Stimulated activated CD8-positive, alpha-beta memory T cell treated with anti-CD3 and anti-CD28 coated beads, Interleukin-12 subunit alpha, Interleukin-12 subunit beta, amount 100 ng/mL, for 24 hours (primary cell): ENCODE measurements around the gene APP.

Source experiments
- DNase-seq: peaks from one replicate; pipeline ENCODE4 v3.0.0-alpha.2; 2020; ENCODE audit errors: extremely low read depth

APP gene

DNA sequence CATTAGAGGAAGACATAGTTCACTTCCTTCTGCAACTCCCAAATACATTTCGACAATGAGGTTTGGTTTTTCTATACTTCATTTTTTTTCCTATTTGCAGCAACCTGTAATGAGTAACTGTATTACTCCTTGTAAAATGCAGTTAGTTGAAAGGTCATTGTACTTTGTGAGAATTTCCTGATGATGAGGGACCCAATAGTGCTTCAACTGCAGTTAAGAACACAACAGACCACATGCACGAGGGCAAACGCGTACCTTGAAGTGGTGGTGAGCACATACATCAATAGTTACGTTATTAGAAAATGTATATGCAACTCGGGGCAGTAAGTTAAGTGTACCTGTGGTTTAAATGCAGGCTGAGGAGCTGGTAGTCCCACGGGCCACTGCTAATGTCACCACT lies 264.0 kb downstream of the APP start:
- no peak for DNase-seq

DNA sequence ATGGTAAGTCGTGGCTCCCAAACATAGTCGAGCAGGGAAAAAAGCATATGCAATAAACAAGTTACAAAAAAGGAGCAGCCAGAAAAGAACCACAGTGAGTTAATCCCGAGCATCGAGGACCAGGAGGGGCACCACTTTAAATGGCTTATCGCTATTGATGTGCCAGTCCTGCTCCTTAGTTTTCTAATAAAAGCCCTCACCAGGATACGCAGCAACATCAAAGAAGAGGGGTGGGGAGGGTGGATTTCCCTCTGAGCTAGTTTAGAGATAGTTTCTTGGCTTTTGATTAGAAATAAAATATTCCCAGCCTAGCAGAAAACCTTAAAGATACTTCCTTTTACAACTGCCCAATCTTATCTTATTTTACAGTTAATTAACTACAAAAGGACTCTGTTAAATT lies 265.4 kb downstream of the APP start:
- no peak for DNase-seq

DNA sequence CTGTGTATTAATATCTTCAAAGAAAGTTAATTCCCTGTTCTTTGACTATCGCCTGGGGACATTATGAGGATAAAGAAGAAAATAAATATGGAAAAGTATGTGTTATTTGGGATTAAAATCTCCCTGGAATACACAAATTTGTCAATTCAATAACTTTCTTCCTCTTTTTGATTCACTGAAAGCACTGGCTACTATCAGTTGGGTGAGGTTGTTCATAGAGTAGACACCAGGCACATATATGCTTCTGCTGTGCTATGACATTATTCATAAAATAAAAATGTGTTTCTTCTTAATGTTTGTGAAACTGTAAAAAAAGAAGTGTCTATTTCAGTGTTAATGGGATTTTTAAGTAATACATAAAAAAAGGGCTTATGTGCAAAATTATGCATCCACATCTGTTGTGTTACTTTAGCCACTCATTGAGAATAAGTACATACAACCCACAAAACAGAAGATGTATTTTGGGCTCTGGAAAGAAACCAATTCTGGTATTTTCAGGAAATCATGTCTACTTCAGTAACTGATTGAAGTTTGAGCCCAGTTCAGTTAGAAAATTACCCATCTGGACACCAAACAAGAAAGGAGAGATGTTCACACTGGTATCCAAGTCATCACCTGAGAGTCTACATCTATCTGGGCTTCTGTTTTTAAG lies 266.4 kb downstream of the APP start:
- DNase-seq, result no peak

DNA sequence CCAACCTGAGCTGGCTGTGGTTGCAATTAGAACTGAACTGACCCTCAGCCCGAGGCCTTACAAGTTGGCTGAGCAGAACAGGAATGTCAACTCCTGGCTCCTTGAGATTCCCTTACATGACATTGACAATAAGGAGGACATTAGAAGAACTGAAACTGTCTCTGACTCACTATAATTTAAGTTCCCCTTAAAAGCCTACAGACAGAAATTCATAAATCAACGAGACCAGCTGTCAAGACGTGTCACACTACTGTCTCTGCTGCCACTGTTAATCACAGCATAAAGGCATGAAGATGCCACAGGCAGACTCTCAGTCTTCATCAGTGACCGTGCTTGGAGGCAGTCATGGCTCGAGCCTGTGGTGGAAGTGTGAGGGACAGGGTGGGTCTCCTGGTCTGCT lies 267.0 kb downstream of the APP start:
- no peak for DNase-seq

DNA sequence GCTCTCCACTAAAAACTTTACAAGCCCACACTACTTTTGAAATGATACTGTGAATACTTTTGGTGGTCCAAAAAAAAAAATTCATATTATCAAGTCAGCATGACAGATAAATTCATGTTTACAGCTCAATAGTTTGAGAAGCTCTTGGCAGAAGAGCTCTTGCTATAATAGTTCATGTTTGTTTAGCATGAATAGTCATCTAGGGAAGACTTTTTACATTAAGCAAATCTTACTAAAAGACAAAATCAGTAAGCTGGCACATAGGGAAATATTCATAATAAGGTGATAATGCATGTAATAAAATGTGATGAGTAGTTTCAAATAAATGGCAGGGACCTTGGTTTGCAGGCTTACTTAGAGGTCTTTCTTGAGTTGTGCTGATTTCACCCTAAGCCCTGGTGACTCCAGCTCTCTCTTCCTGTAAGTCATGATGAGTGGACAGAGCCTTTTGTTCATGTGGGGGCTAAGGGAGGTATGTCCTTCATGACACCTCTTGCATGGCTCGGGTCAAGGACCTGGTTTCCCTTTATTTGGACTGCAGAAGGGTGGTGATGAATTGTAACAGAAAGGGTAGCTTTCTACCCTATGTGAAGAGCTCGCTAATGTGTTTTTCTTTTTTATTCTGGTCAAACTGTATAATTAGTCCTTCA lies 269.1 kb downstream of the APP start:
- no peak for DNase-seq

DNA sequence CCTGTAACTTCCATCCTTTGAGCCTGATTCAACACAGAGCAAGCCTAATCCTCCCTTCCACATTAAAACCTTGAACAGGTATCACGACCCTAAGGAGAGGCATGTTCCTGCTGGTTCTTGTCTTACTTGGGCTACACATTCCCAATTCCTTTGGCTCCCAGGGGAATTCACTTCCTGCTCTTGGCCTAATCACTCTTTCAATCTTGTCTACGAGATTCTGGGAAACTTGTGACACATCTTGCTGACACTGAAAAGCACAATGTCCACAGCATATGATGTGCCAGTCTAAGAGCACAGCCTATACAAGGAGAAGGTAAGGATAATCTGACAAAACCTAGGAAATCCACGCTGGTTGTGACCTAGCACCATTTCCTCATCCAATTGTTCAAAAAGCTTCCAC lies 271.9 kb downstream of the APP start:
- no peak for DNase-seq

DNA sequence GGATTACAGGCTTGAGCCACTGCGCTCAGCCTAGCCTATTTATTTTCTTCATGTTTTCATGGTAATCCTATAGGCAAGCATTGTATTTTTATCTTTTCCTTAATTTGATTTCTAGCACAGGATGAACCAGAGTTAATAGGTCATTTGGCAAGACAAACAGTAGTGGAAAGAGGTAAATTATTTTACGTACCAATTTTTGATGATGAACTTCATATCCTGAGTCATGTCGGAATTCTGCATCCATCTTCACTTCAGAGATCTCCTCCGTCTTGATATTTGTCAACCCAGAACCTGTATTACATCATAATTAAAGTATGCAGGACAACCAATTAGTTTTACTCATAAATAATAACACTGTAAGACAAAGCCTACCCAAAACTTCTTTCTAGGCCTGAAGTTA lies 273.2 kb downstream of the APP start:
- no peak for DNase-seq

DNA sequence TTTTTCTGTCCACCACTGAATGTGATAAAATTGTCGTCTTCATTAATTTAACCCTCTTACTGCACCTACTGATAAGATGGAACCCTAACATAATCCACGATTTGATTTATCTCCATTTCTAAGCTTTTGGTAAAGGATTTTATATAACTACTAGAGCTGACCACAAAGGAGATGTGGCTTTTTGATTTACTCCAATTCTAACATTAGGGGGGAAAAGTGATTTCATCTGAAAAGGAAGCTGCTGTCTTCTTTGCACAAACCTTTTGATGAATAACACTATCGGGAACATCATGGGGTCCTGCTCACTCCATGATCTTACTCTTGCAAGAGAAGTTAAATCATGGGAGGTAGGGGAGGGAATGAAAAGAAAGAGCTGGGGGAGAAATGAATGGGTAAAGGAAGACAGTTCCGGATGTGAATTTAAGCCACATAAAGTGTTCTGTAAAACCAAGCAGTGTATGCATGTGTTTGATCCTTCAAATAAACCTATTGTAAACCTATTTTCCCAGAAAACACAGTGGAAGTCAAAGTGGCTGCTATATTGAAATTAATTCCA lies 274.0 kb downstream of the APP start:
- no peak for DNase-seq

DNA sequence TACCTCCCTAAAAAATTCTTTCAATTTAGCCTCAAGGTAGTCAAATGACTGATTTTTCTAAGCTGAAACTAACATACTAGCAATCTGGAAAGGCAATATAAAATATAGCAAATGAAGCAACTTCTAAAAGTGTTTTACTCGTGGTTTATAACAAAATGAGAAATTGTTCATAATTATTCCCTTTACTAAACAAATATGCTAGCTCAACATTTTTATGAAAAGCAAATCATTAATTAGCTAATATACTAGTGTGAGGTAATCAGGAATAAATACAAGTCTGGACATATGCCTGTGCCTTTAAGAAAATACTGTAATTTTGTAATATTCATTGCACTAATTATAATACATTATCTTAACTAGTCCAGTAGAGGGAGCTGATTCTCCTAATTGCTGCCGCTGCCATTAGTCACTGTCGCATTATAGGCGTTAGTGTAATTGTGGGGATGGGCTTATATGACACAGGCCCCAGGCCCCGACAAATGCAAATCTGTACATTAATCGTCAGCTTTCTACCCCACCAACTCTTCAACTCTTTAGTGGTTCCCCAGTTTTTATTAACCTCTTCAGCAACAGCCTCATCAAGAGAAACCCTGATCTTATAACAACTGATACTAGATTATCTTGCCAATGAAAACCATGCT lies 274.9 kb downstream of the APP start:
- DNase-seq, result no peak

DNA sequence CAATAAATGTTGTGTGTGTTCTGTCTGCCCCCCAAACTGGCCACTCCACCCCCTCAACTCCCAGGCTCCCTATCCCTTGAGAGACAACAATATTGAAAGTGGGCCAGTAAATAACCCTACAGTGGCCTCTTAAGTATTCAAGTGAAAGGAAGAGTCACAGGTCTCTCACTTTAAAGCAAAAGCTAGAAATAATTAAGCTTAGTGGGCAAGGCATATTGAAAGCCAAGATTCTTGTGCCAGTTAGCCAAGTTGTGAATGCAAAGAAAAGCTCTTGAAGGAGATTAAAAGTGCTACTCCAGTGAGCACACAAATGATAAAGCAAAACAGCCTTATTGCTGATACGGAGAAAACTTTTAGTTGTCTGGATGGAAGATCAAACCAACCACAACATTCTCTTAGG lies 277.4 kb downstream of the APP start:
- DNase-seq, result no peak

DNA sequence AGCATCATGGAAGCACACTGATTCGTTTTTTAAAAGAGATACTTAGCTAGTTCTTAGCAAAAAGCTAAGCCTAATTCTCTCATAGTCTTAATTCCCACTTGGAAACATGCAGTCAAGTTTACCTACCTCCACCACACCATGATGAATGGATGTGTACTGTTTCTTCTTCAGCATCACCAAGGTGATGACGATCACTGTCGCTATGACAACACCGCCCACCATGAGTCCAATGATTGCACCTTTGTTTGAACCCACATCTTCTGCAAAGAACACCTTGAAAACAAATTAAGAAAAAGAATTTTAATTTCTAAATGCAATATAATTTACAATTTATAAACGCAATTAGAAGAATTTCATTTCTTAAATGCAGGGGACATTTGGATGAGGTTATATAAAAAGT lies 279.0 kb downstream of the APP start:
- no peak for DNase-seq

DNA sequence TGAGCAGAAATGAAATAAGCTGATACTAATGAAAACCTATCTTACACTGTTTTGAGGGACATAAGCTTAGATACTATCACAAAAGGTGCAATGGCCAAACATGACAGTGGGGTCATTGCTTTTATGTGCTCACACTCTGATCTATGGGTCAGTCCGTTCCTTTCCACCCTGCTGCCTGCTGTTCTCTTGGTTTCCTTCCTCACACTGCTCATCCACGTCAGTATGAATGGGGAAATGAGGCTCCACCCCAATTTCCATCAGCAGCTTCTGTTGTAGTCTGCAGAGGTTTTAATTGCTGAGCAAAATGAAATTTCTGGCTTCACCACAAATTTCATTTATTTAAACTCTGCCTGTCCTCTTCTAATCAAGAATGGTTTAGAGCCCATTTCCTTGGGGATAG lies 280.6 kb downstream of the APP start:
- no peak for DNase-seq

DNA sequence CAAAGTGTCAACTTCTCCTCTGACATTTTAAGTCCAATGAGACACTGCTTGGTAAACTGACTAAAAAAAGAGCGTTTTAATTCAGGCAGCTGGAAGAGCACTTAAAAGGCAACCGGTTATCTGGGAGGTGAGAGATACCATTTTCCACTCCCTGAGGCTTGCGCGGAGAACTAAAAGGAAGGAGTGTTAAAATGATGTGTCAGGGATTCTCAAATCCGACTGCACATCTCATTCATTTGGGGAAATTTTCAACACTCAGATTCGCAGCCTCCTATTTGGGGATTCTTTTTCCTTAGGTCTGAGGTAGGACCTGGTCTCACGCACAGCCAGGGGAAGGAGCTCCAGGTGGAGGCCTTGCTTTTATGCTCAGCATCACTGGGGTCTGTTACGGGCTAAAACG lies 281.9 kb downstream of the APP start:
- DNase-seq, result no peak

DNA sequence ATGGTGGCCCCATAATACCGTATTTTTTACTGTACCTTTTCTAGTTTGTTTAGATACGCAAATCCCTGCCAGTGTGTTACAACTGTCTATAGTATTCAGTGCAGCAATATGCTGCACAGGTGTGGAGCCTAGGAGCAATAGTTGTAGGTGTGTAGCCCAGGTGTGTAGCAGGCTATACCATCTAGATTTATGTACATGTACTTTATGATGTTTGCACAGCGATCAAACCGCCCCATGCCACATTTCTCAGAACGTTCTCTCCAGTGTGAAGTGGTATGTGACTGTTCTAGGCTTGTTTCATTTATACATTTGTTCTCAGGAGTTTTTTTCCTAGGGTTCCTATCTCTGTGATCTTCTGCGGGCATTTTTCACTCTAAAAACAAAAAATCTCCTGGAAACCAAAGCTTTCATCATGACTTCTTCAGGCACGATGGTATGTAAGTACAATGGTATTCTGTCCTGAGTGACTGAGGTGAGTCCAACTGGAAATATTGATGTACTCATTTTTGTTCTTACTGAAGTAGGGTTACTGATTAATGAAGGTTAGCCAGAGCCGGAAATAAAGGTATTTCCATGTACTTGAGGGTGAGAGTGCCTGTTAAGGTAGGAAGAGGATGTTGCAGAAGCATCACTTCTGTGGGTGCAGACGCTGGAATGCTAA lies 282.8 kb downstream of the APP start:
- DNase-seq, result no peak

DNA sequence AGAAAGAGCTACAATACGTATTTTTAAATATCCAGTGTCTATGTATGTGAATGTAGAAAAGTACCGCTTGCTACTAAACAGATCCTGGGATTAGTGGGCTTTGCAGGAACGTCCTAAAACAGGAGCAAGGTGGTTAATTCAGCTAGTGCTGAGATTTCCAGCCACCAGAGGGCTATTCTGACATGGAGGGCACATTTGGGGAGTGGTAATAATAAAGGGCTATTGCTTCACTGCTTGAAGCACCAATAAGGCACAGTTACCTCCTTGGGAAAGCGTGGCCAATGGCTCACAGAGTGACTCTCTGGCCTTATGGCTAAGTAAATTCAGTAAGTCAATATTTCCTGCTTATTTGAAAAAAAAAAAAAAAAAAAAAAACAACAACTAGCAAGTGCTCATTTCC lies 283.4 kb downstream of the APP start:
- DNase-seq, result no peak

DNA sequence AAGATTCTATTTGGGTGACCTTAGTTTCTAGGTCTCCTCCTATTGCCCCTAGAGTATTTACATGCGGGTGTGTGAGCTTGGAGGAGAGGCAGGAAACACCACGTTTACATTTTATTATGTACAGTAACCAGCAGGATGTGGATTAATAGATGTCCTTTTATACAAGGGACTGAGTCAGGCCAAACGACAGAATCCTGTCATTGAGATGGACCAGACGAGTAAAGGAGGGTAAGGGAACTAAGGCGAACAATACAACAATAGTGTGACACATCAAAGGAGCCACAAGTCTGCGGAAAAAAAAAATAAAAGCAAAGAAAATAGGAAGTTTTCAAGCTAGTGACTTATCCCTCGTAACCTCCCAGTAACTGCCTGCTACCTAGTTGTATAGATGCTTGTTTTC lies 284.7 kb downstream of the APP start:
- DNase-seq, result no peak

DNA sequence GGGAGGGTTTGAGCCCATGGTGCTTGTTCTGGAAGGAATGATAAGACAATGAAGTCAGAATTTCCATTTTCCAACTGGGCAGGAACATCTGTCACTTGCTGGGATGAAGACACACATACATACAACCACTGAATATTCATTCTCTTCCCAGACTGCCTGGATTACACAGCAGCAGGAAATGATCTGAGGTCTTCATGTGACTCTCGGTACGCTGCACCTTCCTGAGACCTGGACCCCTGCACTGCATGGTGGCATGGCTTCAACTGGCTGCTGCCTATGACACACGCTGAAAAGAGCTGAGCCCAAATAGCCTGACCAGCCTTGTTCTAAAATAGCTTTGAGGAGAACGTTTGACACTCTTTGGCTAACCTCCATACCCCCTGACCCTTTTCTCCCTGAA lies 285.2 kb downstream of the APP start:
- no peak for DNase-seq

DNA sequence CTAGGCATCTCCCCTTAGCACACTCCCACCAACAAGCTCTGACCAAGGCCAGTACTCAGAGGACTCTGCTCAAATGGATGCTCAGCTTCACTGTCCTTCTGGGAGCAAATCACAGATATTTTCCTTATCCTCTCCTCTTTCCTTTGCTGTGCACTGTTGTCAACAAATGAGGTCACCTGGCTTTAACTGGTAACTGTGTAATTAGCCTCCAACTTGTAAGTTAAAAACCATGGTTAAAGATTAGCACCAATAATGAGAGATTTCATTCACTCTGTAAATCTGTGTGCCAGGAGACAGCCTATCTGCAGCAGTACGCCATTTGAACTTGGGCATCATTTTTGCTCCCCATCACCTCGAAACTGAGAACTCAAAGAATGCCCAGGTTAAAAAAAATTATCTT lies 286.3 kb downstream of the APP start:
- DNase-seq, result no peak

DNA sequence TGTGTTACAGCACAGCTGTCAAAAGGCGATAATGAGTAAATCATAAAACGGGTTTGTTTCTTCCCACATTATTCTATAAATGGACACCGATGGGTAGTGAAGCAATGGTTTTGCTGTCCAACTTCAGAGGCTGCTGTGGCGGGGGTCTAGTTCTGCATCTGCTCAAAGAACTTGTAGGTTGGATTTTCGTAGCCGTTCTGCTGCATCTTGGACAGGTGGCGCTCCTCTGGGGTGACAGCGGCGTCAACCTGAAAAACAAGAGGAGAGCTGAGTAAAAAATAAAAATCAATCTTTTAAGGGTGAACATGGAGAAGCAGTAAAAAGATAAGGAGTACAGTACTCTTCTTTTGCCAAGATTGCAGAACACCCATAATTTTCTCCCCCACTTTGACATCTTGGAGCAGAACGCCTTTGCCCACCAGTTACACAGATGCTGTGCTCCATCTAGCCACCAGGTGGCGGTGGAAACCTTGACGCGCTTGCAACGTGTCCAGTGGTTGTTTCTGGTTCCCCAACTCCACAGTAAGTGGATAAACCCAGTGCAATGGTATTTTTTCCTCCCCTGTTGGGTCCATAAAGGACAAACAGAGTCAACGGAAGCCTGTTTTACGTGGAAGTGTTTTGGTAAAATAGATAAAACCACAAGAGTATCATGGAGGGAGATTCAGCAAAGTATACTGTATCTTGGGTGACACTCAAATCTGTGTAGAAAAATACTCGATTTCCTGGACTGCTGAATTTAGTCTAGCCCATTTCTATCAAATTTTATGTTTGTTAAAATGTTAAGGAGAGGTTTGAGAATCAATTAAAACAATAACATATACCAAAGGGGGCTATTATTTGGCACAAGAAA lies 288.8 kb downstream of the APP start:
- no peak for DNase-seq

DNA sequence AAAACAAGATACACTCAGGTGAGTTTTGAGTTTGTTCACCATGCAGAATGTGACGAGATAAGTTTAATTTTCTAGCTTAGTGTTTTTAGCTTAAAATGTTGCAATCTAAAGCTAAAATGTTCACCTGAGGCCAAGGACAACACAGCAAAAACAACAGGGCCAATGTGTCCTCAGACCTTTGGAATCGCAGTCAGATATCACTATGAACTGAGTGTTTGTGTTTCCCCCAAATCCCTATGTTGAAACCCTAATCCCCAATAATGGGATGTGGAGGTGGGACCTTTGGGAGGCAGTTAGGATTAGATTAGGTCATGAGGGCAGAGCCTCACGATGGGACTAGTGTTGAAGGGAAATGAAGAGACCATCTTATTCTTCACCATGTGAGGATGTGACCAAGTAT lies 291.4 kb downstream of the APP start:
- DNase-seq, result no peak

DNA sequence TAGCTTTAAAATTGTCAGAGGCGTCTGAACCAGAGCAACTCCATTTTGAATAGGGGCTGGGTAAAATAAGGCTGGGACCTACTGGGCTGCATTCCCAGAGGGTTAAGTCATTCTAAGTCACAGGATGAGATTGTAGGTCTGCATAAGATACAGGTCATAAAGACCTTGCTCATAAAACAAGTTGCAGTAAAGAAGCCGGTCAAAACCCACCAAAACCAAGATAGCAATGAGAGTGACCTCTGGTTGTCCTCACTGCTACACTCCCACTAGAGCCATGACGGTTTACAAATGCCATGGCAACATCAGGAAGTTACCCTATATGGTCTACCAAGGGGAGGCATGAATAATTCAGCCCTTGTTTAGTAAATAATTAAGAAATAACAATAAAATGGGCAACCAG lies 292.2 kb downstream of the APP start:
- no peak for DNase-seq

DNA sequence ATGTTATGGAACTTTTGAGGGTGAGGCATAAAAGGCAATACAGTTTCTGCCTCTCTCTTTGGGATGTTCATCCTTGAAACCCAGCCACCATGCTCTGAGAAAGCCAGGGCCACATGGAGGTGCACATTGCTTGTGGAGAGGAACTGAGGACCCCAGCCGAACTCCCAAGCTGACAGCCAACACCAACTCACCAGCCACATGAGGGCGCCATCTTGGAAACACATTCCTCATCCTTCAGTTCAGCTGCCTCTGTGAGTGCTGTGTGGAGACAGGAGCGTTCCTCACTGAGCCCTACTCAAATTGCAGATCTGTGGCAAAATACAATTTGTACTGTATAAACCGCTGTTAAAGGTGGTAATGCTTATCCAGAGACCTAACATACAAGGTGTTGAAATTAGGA lies 298.3 kb downstream of the APP start:
- no peak for DNase-seq
